HG03159 (cell line): ENCODE measurements around the gene ASTN2.

Source experiments
- ATAC-seq: cut with Tn5 transposase; IDR thresholded peaks from one replicate; pipeline ENCODE4 v1.9.1; 2021; ENCODE audit warnings: mild to moderate bottlenecking, moderate library complexity; ENCODE audit not compliant: unreplicated experiment

The ASTN2 gene

GRCh38 chr9:116479056-116479544, 935.8 kb downstream of the ASTN2 start:
- no peak for ATAC-seq

- no peak for ATAC-seq
Measured at GRCh38 chr9:116477584-116478141, 937.2 kb downstream of the ASTN2 start.

- ATAC-seq = no peak
Measured at GRCh38 chr9:116476935-116477381, 937.9 kb downstream of the ASTN2 start.

GRCh38 chr9:116476002-116476401, 938.9 kb downstream of the ASTN2 start:
- no peak for ATAC-seq

- ATAC-seq = no peak
Measured at GRCh38 chr9:116475201-116475600, 939.7 kb downstream of the ASTN2 start.

- no peak for ATAC-seq
Measured at GRCh38 chr9:116471944-116472506, 942.8 kb downstream of the ASTN2 start.

GRCh38 chr9:116471093-116471906, 943.6 kb downstream of the ASTN2 start:
- ATAC-seq = no peak

- ATAC-seq = no peak
Measured at GRCh38 chr9:116468793-116469527, 945.9 kb downstream of the ASTN2 start.

- no peak for ATAC-seq
Measured at GRCh38 chr9:116468369-116468768, 946.5 kb downstream of the ASTN2 start.

GRCh38 chr9:116467740-116468351, 947.0 kb downstream of the ASTN2 start:
- no peak for ATAC-seq

- no peak for ATAC-seq
Measured at GRCh38 chr9:116466271-116467235, 948.3 kb downstream of the ASTN2 start.

GRCh38 chr9:116465576-116466270, 949.1 kb downstream of the ASTN2 start:
- ATAC-seq = no peak

GRCh38 chr9:116464987-116465571, 949.8 kb downstream of the ASTN2 start:
- ATAC-seq = no peak

GRCh38 chr9:116464423-116464822, 950.4 kb downstream of the ASTN2 start:
- no peak for ATAC-seq

- ATAC-seq = no peak
Measured at GRCh38 chr9:116461632-116462031, 953.2 kb downstream of the ASTN2 start.

- no peak for ATAC-seq
Measured at GRCh38 chr9:116460026-116460425, 954.8 kb downstream of the ASTN2 start.

GRCh38 chr9:116459576-116459975, 955.3 kb downstream of the ASTN2 start:
- ATAC-seq = no peak

- no peak for ATAC-seq
Measured at GRCh38 chr9:116456490-116457088, 958.3 kb downstream of the ASTN2 start.
